GM18909 (cell line): ENCODE results near the gene CD55.

ENCODE experiments used
- ATAC-seq: cut with Tn5 transposase; IDR thresholded peaks from one replicate; pipeline ENCODE4 v1.9.1; 2021; ENCODE audit warnings: mild to moderate bottlenecking; ENCODE audit not compliant: unreplicated experiment, poor library complexity

The CD55 gene

DNA sequence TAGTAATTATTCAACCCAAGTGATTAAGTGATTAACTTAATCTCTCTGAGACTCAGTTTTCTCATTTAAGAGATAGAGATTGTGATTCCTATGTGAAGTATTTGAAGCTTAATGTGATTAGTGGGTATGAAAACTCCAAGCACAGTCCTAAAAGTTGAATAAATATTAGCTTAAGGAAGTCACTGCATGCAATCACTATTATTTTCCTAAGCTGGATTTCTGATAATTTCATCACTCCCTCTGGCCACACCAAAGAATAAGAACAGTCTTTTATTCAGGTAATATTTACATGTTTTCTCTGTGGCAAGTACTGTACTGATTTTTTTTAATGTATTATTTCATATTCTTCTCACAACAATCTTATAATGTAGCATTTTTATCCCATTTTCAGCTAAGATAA is 31.1 kb downstream of the CD55 start:
- ATAC-seq, result no peak

DNA sequence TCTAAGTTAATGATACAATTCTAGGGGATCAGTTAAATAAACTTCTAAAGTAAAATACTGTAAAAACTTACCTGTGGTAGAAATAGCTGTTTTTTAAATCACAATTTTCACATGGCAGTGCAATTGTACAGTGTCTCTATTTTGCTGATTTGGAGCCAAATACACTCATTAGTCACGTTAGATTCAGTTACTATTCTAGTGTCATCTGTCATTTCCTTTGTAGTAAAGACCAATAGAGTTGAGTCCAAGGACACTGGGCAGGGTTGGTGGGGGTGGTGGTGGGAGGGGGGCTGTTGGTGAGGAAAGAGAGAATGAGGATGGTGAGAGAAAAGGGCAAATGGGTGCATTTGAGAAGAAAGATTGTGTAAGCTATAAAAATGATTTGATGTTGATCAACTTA is 33.6 kb downstream of the CD55 start:
- ATAC-seq, result no peak

DNA sequence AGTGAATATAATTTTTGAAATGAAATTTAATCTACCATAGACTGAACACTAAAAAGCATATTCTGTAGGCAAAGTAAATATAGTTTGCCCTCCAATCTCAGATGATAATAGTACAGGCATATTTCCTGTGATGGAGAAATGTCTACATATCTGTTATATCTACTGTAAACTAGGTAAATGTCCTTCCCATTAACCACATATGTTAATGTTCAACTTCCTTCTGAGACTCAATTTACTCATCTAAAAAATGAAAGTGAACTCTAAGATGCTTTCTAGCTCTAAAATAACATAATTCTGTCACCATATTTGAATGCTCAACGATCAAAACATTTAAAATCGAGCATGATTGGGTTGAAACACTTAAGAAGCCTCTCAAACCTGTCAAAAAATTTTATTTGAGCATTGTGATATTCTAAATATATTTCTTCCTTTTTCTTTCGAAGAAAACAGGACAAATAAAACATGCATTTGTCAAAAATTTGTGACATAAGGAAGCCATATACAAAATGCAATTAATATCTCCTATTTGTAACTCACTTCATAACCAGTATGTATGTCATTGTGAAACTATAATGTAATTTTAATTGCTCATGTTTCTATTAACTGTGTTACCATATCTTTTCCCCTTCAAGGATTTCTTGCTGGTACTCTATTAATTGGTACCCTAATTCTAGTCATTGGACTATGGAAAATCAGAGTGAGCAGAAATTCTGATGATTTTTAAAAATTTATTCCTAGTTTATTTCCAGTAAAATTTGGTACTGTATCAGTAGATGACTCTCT is 34.2 kb downstream of the CD55 start:
- no peak for ATAC-seq

GRCh38 chr1:207361029-207361428 is 39.6 kb downstream of the CD55 start:
- ATAC-seq, result no peak

- ATAC-seq, result no peak
These were observed 40.4 kb downstream of the CD55 start for GRCh38 chr1:207361889-207362288.

DNA sequence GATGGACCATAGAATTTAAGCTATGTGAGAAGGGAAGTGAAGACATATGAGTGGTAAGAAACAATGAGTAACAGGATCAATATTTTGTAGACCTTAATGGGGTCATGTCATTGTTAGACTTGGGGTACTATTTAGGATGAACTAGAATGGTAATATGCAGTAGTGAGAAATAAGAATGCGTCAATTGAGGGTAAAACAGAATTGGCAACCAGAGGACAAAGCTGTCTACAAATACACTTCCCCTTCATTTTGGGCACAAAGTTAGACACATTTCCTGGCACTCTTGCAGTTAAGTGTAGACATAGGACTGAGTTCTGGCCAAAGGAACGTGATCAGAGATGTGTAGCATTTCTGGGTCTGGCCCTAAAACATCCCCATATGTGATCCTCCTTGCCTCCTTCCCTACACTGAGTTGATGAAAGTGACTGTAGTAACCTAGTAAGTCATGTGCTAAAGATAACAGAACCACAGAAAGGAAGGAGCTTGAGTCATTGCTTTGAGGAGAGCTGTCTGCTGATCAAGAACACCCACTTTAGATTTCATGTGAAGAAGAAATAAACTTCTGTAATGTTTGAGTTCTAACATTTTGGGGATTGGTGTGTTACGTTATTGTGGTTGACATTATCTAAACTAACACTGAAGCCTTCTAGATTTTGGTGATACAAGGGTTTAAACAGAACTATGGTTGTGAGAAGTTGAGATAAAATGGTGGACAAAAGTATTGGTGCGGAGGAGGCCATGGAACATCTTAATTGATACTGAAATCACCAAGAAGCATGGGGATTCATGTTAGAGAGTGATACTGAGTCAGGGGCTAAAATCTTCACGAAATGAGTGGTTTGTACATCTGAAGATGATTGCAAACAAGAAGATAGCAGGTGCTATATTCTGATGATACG is 41.7 kb downstream of the CD55 start:
- ATAC-seq, result no peak

DNA sequence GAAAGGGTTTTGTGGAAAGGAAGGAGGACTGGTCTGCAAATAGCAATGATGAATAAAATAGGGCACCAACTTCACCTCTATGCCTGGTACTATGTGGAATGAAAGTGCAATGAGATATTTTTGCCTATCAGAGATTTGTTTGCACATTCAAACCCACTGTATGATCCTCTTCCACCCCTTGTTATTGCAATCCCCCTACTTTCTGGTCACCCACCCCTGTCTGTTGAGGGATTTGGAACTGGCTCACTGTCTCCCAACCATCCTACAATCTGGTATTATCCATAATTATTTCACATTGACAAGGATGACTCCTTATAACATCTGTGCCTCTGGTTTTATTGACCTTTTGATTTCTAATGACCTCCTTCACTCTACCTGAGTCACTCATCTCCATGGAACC is 42.4 kb downstream of the CD55 start:
- ATAC-seq, result no peak

DNA sequence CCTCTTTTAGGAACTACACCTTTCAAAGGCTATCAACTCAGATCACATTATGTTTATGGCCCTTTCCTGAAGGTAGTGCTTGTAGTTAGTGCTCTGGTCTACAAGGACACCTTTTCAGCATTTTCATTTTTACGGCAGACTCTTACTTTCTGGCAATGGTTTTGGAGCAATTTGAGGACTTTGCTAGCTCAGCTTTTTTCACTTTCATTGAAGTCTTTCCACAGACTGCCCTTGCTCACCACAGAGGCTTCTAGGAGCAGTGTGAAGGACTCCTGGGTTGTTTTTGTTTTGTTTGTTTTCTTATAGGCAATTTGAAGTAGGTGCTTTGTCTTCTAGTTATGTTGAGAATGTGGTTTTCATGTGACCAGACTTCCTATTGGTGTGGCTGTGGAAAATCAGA is 43.1 kb downstream of the CD55 start:
- no peak for ATAC-seq

GRCh38 chr1:207365063-207365462 is 43.6 kb downstream of the CD55 start:
- no peak for ATAC-seq

GRCh38 chr1:207366022-207366421 is 44.5 kb downstream of the CD55 start:
- ATAC-seq, result no peak

GRCh38 chr1:207388721-207389120 is 67.2 kb downstream of the CD55 start:
- ATAC-seq, result no peak

DNA sequence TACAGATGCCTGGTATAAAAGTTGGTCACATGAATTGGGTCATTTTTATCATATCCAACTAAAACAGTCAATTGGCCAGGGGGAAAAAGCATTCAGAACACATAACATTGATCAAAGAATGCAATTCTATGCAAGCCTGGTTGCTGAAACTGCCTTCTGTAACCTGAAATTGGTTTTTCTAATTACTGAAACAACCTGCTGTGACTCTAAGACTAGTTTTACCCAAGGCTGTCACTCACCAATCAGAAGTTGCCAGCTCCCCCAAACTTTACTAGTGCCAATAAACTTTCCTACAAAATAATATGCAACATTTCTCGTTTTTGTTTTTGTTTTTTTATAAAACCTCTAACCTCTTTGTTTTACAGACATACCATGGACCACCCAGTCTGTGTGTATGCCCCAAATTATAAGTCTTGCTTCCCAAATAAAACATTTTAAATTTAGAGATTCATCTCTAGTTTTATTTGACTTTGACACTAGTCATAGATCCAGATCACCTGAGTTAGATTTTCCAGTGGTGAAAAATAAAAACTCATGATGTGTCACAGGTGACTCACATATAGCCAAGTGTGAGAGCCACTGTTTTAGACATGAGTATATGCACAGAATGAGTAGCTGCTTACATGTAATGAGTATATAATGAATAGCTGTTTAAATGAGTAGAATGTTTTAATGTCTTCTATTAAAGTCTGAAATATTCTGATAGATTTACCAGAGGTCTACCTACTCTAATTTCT is 68.4 kb downstream of the CD55 start:
- no peak for ATAC-seq

DNA sequence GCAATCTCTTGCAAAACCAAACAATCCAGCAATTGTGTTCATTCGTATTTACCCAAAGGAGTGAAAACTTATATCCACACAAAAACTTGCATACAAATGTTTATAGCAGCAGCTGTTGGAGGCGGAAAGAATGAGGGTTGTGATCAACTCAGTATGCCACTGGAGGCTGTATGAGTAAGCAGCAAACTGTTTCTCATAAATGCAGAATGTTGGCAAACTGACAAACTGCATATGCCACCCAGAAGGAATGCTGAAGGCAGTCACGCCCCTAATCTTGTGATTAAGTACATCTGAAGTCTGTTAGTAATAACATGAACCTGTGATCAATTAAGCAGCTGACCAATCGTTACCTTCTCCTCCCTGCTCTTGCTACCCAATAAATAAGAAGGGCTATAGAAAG is 72.1 kb downstream of the CD55 start:
- no peak for ATAC-seq

DNA sequence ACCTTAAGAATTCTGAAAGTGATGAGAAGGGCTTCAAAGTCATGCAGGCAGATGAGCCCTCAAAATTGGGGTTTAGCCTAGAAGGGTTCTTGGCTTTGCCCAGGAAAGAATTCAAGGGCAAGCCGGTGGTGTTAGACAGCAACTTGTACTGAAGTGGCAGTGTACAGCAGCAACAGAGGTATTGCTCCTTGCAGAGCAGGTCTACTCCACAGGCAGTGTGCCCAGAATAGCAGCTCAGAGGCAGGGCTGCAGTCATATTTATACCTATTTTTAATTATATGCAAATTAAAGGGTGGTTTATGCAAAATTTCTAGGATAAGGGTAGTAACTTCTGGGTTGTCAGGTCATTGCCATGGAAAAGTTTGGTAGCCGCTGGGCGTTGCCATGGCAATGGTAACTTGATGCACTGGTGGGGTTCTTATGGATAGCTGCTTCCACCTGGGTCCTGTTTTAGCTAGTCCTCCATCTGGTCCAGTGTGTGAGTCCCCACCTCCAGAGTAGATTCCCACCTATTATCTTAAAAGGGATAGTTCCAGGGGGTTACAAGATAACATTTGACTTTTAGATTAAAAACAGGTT is 74.8 kb downstream of the CD55 start:
- ATAC-seq, result no peak

- ATAC-seq, result no peak
These were observed 76.0 kb downstream of the CD55 start for GRCh38 chr1:207397525-207397926.

DNA sequence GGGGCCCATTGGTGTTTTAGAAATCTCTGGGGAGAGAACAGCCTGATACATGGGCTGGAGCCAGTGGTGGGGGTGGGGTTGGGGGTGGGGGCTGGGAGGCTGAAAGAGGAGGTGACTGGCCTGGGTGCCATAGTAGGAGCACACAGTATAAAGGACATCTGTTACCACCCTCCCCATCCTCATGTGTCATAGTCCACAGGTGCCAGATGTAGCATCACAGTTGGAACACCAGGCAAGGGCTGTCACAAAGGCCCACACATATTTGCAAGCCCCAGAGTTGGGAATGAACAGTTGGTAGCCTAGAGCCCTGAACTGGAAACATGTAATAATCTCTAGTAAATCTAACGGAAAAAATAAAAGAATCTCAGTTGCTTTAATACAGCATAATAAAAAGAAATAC is 77.5 kb downstream of the CD55 start:
- ATAC-seq, result no peak

GRCh38 chr1:207401578-207401977 is 80.1 kb downstream of the CD55 start:
- no peak for ATAC-seq

DNA sequence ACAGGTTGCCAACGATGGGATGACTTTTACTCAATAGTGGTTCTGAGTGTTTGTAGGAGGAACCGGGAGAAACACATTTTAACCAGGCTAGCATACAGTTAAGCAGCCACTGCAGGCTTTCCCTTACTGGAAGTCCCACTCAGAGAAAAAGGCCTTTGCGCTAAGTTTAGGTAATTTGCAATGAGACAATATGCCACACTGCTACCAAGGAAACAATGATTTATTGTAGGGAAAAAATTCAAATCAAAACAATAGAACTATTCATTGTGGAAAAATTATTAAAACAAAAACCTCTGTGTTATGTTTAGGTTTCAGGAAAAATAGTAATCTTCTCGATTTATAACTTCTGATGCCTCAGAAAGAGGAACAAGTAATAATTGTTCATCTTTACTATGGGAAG is 81.3 kb downstream of the CD55 start:
- no peak for ATAC-seq

GRCh38 chr1:207404849-207405525 is 83.5 kb downstream of the CD55 start:
- ATAC-seq, result no peak

DNA sequence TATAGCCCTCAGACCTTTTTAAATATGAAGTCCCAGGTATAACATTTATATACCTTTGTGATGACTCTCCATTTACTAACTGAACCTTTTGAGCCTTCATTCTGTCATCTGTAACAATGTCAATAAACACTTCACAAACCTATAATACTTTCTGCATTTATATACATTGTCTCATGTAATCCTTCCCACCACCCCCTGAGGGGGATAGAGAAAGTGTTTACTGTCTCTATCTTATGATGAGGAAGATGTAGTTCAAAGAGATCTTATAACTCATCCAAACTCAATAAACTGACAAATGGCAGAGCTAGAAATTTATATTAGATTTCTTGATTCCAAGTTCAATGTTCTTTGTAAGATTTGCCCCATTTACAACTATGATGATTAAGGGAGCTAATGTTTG is 84.3 kb downstream of the CD55 start:
- no peak for ATAC-seq
